NCI-H2029 treated with DMSO at 0.1 percent for 48 hours (cell line): ENCODE data around the gene C17orf107.
A peak's percentile ranks its signal among the peaks of the same experiment; 100 is the strongest.
"Not testable (repeated sequence)": the region's sequence is repeated elsewhere in the genome, so short reads cannot be mapped to it uniquely, and the experiment has no call there.

ENCODE experiments used
- DNase-seq: peaks from one replicate; lab custom pipeline; 2025; lab: John Stamatoyannopoulos, UW

Gene C17orf107

DNA sequence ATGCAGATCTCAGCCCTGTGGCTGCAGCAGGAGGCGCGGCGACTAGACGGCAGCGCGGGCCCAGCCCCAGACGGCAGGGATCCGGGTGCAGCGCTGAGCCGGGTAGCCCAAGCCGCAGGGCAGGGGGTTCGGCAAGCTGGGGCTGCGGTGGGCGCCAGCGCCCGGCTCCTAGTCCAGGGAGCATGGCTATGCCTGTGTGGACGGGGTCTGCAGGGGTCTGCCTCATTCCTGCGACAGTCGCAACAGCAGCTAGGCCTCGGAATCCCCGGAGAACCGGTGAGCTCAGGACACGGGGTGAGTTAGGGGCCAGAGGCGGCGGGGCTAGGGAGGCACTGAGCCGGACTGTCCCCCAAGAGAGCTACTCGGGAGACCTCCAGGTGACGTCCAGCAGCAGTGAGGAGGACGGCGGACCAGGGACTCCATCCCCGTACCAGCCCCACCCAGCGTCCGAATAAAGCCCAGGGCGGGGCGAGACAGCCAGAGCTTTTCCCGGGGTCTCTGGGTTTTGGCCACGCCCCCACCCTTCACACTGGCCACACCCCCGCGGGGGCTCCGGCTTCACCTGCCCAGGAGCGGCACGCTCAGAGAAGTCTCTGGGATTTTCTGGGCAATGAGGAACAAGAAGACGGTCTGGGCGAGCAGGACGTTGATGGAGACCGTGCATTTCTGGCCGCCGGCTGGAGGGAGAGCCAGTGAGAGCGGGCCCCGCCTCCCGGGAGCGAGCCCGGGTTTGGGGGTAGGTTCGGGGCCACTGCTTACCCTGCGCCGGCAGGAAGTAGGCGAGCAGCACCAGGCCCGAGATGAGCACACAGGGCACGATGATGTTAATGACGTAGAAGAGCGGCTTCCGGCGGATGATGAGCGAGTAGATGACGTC is 1.1 kb downstream of the C17orf107 start:
- no peak for DNase-seq

DNA sequence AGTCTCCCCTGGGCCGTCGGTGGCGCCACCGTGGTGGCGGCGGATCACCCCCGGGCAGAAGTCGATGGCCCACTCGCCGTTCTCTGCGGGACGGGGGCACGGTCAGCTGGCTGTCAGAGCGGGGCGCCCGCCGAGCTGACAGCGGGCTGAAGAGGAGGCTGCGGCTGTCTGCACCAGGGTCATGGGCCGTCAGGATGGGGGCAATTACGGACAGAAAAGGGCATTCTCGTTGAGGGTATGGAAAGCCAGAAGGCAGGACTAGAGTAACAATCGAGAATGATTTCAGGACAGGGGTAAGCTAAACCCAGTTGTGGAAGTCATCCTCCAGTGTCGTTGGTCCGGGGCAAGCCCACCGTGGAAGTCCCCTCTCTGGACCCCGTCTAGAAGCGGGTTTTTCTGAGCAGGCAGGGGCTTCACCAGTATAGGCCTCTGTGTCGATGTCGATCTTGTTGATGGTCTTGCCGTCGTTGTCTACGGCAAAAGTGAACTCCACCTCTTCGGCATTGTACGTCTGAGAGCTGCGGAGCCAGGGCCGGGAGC is 1.8 kb downstream of the C17orf107 start:
- DNase-seq = no peak

DNA sequence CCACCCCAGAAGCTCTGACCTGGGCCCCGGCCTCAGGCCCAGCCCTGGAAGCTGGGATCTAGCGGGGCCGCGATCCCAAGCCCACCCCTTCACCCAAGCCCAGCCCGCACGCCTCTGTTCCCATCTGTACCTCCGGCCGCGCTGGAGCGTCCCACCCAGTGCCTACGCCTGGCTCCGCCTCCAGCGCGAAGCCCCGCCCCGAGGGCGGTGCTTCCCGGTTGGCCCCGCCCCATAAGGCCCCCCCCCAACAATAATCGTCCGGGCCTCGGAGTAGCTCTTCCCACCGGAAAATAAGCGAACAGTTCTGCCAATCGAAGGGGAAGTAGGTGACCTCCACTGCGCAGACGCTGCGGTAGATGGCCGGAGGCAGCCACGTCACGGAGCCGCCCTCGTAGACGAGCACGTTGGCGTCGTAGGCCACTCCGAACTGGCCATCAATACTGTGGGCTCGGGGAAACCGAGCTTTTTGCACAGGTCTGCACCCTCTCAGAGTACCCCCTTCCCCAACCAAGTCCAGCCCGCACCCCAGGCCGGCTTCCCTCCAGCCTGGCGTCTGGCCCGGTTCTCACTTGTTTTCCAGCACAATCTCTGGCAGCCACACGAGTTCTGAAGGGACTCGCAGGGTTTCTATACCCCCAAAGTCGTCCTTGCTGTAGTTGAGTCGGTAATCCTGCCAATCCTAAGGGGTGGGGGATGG is 2.5 kb downstream of the C17orf107 start:
- no peak for DNase-seq

DNA sequence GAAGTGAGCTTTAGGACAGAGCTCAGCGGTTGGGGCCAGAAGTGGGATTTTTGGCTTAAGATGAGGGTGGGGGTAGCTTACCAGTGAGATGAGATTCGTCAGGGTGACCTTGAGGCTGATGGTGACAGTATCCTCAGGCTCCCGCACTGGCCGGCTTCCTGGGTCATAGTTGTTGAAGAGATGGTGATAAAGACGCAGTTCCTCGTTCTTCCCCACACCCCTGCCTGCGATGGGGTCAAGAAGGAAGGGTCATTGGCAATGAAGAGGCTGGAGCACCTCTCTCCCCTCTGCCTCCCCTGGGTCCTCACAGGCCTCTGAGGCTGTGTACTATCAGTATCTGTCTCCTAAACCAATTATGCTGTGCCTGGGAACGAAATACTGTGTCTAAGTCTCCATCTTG is 3.2 kb downstream of the C17orf107 start:
- no peak for DNase-seq

DNA sequence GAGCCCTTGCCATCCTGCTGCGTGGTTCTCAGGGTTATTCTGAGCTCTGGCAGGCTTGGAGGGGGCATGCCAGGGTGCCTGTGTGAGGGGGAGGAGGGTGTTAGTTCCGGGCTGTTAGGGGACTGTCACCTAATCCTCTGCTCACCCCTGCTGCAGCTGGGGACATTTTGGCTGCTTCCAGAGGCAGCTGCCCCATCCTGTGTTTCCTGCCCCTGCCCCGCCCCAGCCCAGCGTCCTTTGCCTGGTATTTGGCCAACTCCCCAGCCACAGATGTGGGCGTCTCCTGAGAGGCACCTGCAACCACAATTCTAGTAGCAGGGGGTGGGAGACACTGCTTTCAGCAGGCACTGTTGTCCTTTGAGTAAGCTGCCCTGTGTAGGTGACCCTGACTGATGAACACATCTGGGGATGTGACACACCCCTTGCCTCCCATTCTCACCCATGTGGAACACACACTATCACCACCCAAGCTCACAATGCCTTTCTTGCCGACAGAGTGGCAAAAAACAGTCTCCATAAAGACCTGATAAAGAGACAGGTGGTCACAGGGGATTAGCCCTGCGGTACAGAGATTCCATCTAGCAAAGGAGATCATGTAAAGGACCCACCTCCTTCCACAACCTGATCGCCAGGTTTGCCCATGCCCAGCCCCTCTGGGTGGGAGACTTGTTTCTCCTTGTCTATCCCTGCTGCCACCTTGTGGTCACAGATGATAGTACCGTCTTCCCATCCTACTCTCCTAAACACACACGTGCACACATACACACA is 3.9 kb downstream of the C17orf107 start, which contains the start of gene CHRNE:
CHRNE (minus strand) TSS at position 48 of the 768 bp plus-strand sequence; CDS start at position 13, 35 bp downstream.
- peak; percentile 43 for DNase-seq

DNA sequence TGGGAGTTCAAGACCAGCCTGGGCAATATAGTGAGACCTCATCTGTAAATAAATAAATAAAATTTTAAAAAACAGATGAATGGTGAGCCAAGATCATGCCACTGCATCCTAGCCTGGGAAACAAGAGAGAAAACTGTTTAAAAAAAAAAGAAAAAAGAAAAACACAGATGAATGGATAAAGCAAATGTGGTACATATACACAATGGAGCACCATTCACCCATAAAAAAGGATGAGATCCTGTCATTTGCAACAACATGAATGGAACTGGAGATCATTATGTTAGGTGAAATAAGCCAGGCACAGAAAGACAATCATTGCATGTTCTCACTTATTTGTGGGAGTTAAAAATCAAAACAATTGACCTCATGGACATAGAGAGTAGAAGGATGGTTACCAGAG is 7.3 kb downstream of the C17orf107 start:
- not testable (repeated sequence) for DNase-seq

DNA sequence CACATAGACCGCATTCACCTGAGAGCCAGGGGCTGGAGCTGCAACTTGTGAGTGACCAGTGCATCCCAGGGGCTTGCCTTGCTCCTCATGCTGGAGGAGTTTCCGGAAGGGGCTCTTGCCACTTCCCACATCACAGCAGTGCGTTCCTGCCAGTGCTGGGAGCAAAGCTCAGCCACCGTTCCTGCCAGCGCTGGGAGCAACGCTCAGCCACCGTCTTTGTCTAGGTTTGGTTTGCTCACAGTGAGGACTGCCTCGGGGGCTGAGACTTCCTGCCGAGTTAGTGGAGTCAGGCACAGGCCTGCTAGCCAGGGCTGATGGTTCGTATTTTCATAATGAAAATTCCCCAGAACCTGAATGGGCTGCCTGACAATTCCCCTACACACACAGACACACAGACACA is 9.0 kb downstream of the C17orf107 start:
- no peak for DNase-seq

DNA sequence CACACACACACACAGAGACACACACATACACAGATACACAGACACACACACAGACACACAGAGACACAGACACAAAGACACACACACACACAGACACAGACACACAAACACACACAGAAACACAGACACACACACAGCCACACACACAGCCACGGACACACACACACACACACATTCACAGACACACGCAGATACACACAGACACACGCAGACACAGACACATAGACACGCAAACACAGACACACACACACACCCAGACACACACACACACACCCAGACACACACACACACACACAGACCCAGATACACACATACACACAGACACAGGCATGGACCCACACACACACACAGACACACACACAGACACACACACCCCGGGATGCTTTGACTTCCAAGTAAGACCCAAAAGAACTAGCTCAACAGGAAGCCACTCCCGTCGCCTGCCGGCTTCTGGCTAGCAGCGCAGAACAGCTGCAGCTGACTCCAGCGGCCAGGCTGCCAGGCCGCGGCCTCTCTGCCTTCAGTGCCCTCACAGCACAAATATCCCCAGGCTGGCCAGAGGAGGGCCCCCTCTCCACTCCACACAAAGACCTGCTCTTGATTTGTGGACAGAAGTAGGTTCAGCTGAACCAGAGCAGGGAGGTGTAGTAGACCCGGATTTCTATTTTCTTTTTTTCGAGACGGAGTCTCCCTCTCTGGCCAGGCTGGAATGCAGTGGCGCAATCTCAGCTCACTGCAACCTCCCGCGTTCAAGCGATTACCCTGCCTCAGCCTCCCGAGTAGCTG is 9.6 kb downstream of the C17orf107 start:
- DNase-seq = peak; percentile 35

DNA sequence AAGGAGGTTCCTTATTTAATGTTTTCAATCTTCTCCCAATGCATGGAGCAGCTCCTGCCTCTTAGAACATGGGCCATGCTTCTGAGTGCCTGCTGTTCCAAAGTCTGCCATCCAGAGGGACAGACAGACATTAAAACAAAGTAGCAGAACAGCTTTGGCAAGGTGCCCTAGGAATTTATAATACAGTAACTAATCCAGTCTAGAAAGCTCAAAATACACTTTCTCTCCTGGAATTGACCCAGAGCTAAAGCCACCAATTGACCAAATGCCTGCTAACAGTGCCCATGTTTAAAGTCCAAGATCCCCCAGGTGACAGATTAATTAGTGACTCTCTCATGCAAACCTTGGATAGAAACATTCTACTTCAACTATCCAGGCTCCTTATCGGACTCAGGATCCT is 14.7 kb downstream of the C17orf107 start:
- no peak for DNase-seq

DNA sequence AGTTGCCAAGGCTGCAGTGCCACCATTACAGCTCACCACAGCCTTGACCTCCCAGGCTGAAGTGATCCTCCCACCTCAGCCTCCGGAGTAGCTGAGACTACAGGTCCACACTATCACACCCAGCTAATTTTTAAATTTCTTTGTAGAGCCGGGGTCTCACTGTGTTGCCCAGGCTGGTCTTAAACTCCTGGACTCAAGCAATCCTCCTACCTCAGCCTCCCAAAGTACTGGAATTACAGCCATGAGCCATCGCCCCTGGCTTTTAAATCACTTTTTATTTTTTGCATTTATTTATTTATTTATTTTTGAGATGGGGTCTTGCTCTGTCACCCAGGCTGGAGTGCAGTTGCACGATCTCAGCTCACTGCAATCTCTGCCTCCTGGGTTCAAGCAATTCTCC is 15.2 kb downstream of the C17orf107 start:
- not testable (repeated sequence) for DNase-seq

DNA sequence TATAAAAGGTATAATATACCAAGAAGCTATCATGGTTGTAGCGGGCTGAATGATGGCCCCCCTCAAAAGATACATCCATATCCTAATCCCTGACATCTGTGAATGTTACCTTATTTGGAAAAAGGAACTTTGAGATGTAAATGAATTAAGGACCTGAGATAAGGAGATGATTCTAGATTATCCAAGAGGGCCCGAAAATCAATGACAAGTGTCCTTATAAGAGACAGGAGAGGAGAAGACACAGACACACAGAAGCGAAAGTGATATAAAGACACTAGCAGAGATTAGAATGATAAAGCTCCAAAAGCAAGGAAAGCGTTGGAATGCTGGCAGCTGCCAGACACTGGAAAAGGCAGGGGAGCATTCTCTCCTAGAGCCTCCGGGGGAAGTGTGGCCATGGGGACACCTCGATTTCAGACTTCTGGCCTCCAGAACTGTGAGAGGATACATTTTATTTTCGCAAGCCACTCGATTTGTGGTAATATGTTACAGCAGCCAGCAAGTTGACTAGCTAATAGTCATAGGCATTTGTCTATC is 20.2 kb downstream of the C17orf107 start:
- no peak for DNase-seq

DNA sequence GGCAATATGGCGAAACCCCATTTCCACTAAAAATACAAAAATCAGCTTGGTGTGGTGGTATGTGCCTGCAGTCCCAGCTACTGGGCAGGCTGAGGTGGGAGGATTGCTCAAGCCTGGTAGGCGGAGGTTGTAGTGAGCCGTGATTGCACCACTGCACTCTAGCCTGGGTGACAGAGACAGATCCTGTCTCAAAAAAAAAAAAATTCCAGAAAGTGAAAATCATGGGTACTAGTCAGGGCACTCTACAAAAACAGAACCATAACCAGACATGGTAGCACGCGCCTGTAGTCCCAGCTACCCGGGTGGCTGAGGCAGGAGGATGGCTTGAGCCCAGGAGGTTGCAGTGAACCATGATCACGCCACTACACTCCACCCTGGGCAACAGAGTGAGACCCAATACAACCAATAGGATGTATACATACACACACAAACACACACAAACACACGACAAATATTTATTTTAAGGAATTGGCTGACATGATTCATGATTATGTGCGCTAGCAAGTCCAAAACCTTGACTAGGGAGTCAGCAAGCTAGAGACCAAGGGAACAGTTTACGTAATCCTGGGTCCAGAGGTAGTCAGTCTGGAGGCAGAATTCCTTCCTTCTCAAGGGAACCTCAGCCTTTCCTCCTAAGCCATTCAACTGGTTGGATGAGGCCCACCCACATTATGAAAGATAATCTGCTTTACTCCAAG is 21.2 kb downstream of the C17orf107 start:
- no peak for DNase-seq

DNA sequence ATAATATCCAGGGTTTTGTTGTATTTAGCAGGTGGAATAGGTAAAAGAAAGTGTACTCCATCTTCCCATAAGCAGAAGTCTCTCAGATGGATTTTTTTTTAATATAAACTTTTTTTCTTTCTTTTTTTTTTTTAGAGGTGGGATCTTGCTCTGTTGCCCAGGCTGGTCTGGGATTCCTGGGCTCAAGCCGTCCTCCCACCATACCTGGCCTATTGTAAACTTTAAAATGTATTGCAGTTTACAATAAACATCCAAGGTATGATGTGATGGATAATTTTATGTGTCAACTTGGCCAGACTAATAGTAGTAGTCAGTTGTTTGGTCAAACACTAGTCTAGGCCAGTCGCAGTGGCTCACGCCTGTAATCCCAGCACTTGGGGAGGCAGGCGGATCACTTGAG is 22.0 kb downstream of the C17orf107 start:
- no peak for DNase-seq

DNA sequence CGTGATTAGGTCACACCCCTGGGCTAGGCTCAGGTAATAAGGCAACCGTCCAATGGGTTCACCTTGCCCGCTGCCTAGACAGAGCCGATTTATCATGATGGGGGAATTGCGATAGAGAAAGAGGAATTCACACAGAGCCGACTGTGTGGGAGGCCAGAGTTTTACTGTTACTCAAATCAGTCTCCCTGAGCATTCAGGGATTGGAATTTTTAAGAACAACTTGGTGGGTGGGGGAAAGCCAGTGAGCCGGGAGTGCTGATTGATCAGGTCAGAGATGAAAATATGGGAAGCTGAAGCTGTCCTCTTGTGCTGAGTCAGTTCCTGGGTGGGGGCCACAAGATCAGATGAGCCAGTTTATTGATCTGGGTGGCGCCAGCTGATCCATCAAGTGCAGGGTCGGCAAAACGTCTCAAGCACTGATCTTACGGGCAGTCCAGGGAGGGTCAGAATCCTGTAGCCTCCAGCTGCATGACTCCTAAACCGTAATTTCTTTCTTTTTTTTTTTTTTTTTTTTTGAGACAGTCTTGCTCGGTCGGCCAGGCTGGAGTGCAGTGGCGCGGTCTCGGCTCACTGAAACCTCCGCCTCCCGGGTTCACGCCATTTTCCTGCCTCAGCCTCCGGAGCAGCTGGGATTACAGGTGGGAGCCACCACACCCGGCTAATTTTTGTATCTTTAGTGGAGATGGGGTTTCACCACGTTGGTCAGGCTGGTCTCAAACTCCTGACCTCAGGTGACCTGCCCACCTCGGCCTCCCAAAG is 27.4 kb downstream of the C17orf107 start:
- DNase-seq = not testable (repeated sequence)

DNA sequence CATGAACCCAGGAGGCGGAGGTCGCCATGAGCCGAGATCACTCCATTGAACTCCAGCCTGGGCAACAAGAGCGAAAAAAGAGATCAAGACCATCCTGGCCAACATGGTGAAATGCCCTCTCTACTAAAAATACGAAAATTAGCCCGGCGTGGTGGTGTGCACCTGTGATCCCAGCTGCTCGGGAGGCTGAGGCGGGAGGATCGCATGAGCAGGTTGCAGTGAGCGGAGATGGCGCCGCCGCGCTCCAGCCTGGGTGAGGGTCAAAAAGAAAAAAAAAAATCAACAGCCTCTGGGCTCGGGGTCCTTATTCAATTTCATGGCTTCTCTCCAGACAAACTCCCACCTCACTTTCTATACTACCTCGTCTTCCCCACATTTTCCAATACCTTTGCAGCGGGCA is 29.5 kb downstream of the C17orf107 start:
- no peak for DNase-seq

DNA sequence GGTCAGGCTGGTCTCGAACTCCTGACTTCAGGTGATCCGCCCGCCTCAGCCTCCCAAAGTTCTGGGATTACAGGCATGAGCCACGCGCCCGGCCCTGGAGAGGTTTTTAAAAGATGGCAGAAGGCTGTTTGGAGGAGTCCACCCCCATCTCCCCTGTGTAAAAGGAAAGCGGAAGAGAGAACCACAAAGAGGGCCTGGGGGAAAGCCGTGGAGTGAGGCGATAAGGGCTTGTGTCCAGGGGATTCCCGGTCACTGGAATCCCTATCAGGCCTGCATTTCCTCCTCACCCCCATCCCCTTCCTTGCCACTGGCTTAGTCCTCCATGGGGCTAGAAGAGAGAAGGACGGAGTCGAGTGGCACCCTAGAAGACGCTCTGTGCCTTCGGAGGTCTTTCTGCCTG is 32.6 kb downstream of the C17orf107 start, which contains the start of gene GP1BA:
GP1BA (plus strand) TSS at position 315 of the 400 bp plus-strand sequence. CDS start 328 bp downstream, outside the sequence.
- no peak for DNase-seq

DNA sequence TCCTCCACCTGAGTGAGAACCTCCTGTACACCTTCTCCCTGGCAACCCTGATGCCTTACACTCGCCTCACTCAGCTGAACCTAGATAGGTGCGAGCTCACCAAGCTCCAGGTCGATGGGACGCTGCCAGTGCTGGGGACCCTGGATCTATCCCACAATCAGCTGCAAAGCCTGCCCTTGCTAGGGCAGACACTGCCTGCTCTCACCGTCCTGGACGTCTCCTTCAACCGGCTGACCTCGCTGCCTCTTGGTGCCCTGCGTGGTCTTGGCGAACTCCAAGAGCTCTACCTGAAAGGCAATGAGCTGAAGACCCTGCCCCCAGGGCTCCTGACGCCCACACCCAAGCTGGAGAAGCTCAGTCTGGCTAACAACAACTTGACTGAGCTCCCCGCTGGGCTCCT is 33.4 kb downstream of the C17orf107 start:
- DNase-seq = no peak

DNA sequence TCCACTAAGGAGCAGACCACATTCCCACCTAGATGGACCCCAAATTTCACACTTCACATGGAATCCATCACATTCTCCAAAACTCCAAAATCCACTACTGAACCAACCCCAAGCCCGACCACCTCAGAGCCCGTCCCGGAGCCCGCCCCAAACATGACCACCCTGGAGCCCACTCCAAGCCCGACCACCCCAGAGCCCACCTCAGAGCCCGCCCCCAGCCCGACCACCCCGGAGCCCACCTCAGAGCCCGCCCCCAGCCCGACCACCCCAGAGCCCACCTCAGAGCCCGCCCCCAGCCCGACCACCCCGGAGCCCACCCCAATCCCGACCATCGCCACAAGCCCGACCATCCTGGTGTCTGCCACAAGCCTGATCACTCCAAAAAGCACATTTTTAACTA is 34.3 kb downstream of the C17orf107 start:
- no peak for DNase-seq

DNA sequence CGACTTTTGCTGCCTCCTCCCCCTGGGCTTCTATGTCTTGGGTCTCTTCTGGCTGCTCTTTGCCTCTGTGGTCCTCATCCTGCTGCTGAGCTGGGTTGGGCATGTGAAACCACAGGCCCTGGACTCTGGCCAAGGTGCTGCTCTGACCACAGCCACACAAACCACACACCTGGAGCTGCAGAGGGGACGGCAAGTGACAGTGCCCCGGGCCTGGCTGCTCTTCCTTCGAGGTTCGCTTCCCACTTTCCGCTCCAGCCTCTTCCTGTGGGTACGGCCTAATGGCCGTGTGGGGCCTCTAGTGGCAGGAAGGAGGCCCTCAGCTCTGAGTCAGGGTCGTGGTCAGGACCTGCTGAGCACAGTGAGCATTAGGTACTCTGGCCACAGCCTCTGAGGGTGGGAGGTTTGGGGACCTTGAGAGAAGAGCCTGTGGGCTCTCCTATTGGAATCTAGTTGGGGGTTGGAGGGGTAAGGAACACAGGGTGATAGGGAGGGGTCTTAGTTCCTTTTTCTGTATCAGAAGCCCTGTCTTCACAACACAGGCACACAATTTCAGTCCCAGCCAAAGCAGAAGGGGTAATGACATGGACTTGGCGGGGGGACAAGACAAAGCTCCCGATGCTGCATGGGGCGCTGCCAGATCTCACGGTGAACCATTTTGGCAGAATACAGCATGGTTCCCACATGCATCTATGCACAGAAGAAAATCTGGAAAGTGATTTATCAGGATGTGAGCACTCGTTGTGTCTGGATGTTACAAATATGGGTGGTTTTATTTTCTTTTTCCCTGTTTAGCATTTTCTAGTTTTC is 35.0 kb downstream of the C17orf107 start:
- no peak for DNase-seq
